Sigmoid colon (tissue), 7 donors: ENCODE data around the gene SLC17A9. TPM values are rescaled to one million over a fixed set of nuclear protein-coding genes. Genes with fewer than 3 reads are reported as not detected.

Experiments
- DNase-seq: peaks from one replicate; pipeline ENCODE4 v3.0.0-alpha.2; 2019
- H3K27ac ChIP-seq, 4 donors: fragments of 200-600 bp; sonication (generic); one replicate each; pipeline ENCODE4 v1.5.1; 2016 to 2019; ENCODE audit warnings: mild to moderate bottlenecking in 1 of 4
- H3K27me3 ChIP-seq, 3 donors: fragments of 200-600 bp; sonication (generic); one replicate each; pipeline ENCODE4 v1.5.1; 2019; ENCODE audit warnings: mild to moderate bottlenecking in 1 of 3
- H3K36me3 ChIP-seq, 4 donors: fragments of 200-600 bp; sonication (generic); one replicate each; pipeline ENCODE4 v1.5.1; 2016 to 2019
- H3K4me1 ChIP-seq, 4 donors: fragments of 200-600 bp; sonication (generic); one replicate each; pipeline ENCODE4 v1.5.1; 2017 to 2019
- H3K4me3 ChIP-seq, 4 donors: fragments of 200-600 bp; sonication (generic); one replicate each; pipeline ENCODE4 v1.5.1; 2017 to 2019; ENCODE audit warnings: mild to moderate bottlenecking in 2 of 4, moderate library complexity in 1 of 4
- H3K9me3 ChIP-seq, 4 donors: fragments of 200-600 bp in 3 of 4; sonication (generic) in 3 of 4; one replicate each; pipeline versions ENCODE4 v1.5.1 to v1.6.1; 2013 to 2019
- CTCF ChIP-seq, 4 experiments: fragments of 450-650 bp in 3 of 4; fragments of 200-600 bp in 1 of 4; IDR thresholded peaks; one replicate each; pipeline ENCODE4 v1.5.1; 2016 to 2019; ENCODE audit warnings: antibody characterized with exemption in 4 of 4, mild to moderate bottlenecking in 3 of 4, moderate library complexity in 2 of 4
- EP300 ChIP-seq, 4 donors: sonication (generic); formaldehyde crosslinking; IDR thresholded peaks; one replicate each; pipeline ENCODE4 v1.6.1; 2017; ENCODE audit warnings: antibody characterized with exemption in 4 of 4
- POLR2A ChIP-seq, 2 donors: fragments of 450-650 bp; IDR thresholded peaks; one replicate each; pipeline ENCODE4 v1.6.1; 2016; ENCODE audit warnings: antibody characterized with exemption in 2 of 2, mild to moderate bottlenecking in 2 of 2, moderate library complexity in 2 of 2
- POLR2AphosphoS5 ChIP-seq, 4 donors: sonication (generic); formaldehyde crosslinking; IDR thresholded peaks; one replicate each; pipeline ENCODE4 v1.6.1; 2017; ENCODE audit warnings: antibody characterized with exemption in 4 of 4
- WGBS, 2 donors: extraction: QIAGEN DNeasy Blood & Tissue Kit; methylation state at CpG; one replicate each; pipeline ENCODE4 v1.1.7; 2013; 5-methylcytosine and 5-hydroxymethylcytosine counted together
- intact Hi-C: fragments of 100-400 bp; cut with DNase I; formaldehyde crosslinking; loops from one replicate; pipeline ENCODE4 v1.15.1; 2023
- polyA plus RNA-seq, 3 donors: library from polyadenylated mRNA; stranded (reverse); fragments of 200-250 nt; gene quantifications; one replicate each; pipeline ENCODE4 v1.2.3, GENCODE V29; 2013
- total RNA-seq, 4 donors: library from RNA; depleted of rRNA; stranded (reverse); fragments of >200 nt; gene quantifications; one replicate each; pipeline ENCODE4 v1.1.0, GENCODE V29; 2016
- donor health status: healthy with polysubstance abuse.
- donor health status: Bipolar disorder and iron deficiency.
- donor health status: healthy.

Gene SLC17A9
- total and polyA plus RNA-seq, 7 donors, result 0.60 to 15.4 (median 2.9) TPM

GRCh38 chr20:62961310-62961783 is 8.8 kb downstream of the SLC17A9 start:
- TF ChIP-seq POLR2A (IDR thresholded peaks at IDR 0.05) (no peak), EP300 (IDR thresholded peaks at IDR 0.05) (no peak), CTCF (IDR thresholded peaks at IDR 0.05) (no peak), POLR2AphosphoS5 (IDR thresholded peaks at IDR 0.05) (no peak)
- H3K27me3 ChIP-seq, result no peaks in the 10 kb centered on the region
- H3K4me3 ChIP-seq, result no peak overlapping the region
- intact Hi-C loops, result no loop called here
- no peak for DNase-seq
- no peaks in the 10 kb centered on the region for H3K9me3 ChIP-seq
- H3K4me1 ChIP-seq, result no peaks in the 10 kb centered on the region
- H3K27ac ChIP-seq, result no peak overlapping the region
- 88 to 91% methylated on average over 19 of the region's 19 CpGs for WGBS, 2 donors
- H3K36me3 ChIP-seq, result peaks cover 0 to 12% (median 3%) of the 10 kb centered on the region in 4 donors

GRCh38 chr20:62961799-62962198 is 9.3 kb downstream of the SLC17A9 start:
- 92 to 97% methylated on average over 8 of the region's 8 CpGs for WGBS, 2 donors
- Histone ChIP-seq H3K27ac (no peak overlapping the region), H3K9me3 (no peaks in the 10 kb centered on the region), H3K27me3 (no peaks in the 10 kb centered on the region), H3K4me1 (no peaks in the 10 kb centered on the region), H3K36me3 (peaks cover 0 to 12% (median 3%) of the 10 kb centered on the region in 4 donors), H3K4me3 (no peak overlapping the region)
- DNase-seq, result no peak
- TF ChIP-seq POLR2AphosphoS5 (IDR thresholded peaks at IDR 0.05), result no peak
- no peak for TF ChIP-seq CTCF (IDR thresholded peaks at IDR 0.05)
- TF ChIP-seq POLR2A (IDR thresholded peaks at IDR 0.05), result no peak
- no peak for TF ChIP-seq EP300 (IDR thresholded peaks at IDR 0.05)
- intact Hi-C loops, result no loop called here

GRCh38 chr20:62962221-62962879 is 9.8 kb downstream of the SLC17A9 start:
- 95 to 96% methylated on average over 30 of the region's 30 CpGs for WGBS, 2 donors
- H3K36me3 ChIP-seq, result peaks cover 0 to 12% (median 3%) of the 10 kb centered on the region in 4 donors
- no peak overlapping the region for H3K27ac ChIP-seq
- intact Hi-C loops, result no loop called here
- H3K9me3 ChIP-seq, result no peaks in the 10 kb centered on the region
- TF ChIP-seq EP300 (IDR thresholded peaks at IDR 0.05) (no peak), POLR2AphosphoS5 (IDR thresholded peaks at IDR 0.05) (no peak), CTCF (IDR thresholded peaks at IDR 0.05) (no peak), POLR2A (IDR thresholded peaks at IDR 0.05) (no peak)
- H3K4me3 ChIP-seq, result no peak overlapping the region
- no peaks in the 10 kb centered on the region for H3K4me1 ChIP-seq
- DNase-seq, result no peak
- no peaks in the 10 kb centered on the region for H3K27me3 ChIP-seq

- DNase-seq, result no peak
- Histone ChIP-seq H3K36me3 (peaks cover 0 to 12% (median 3%) of the 10 kb centered on the region in 4 donors), H3K4me3 (no peak overlapping the region), H3K9me3 (no peaks in the 10 kb centered on the region), H3K27me3 (no peaks in the 10 kb centered on the region), H3K4me1 (no peaks in the 10 kb centered on the region), H3K27ac (no peak overlapping the region)
- intact Hi-C loops, result no loop called here
- 92% methylated on average over 32 of the region's 32 CpGs for WGBS, 2 donors
- TF ChIP-seq EP300 (IDR thresholded peaks at IDR 0.05) (no peak), POLR2A (IDR thresholded peaks at IDR 0.05) (no peak), POLR2AphosphoS5 (IDR thresholded peaks at IDR 0.05) (no peak), CTCF (IDR thresholded peaks at IDR 0.05) (no peak)
Measured at GRCh38 chr20:62962891-62963613, 10.5 kb downstream of the SLC17A9 start.
